Astrocyte of the hippocampus (primary cell): ENCODE results near the gene IL24.
"Not testable (repeated sequence)": the region's sequence is repeated elsewhere in the genome, so short reads cannot be mapped to it uniquely, and the experiment has no call there.

Source experiments
- DNase-seq: peaks from one replicate; pipeline ENCODE4 v3.0.0; 2011; ENCODE audit warnings: low read depth, low spot score

The IL24 gene

GRCh38 chr1:206897175-206897574 is at the start of gene IL24:
TSS of gene IL24 (plus strand) at chr1:206897443. CDS start at chr1:206897833, 390 bp downstream.
- no peak for DNase-seq

- no peak for DNase-seq
Measured at GRCh38 chr1:206847946-206848345, 49.3 kb upstream of the IL24 start.

- DNase-seq = no peak
Measured at GRCh38 chr1:206850401-206850800, 46.8 kb upstream of the IL24 start.

- DNase-seq = peak; percentile 4
Measured at GRCh38 chr1:206851341-206852010, 45.8 kb upstream of the IL24 start.

GRCh38 chr1:206852662-206853061 is 44.6 kb upstream of the IL24 start:
- DNase-seq = not testable (repeated sequence)

- not testable (repeated sequence) for DNase-seq
Measured at GRCh38 chr1:206853696-206854095, 43.5 kb upstream of the IL24 start.

- peak; percentile 9 for DNase-seq
Measured at GRCh38 chr1:206854401-206855129, 42.7 kb upstream of the IL24 start.

GRCh38 chr1:206855859-206856258 is 41.4 kb upstream of the IL24 start:
- no peak for DNase-seq

GRCh38 chr1:206856674-206857464 is 40.4 kb upstream of the IL24 start:
- no peak for DNase-seq

GRCh38 chr1:206859082-206859521 is 38.1 kb upstream of the IL24 start:
- no peak for DNase-seq

GRCh38 chr1:206860165-206860564 is 37.1 kb upstream of the IL24 start:
- no peak for DNase-seq

- DNase-seq = no peak
Measured at GRCh38 chr1:206863266-206863665, 34.0 kb upstream of the IL24 start.

- DNase-seq = peak; percentile 62
Measured at GRCh38 chr1:206864939-206865671, 32.1 kb upstream of the IL24 start, which contains the start of gene IL20. TSS of gene IL20 (plus strand) at chr1:206865623. CDS start at chr1:206865853, 230 bp downstream.

- no peak for DNase-seq
Measured at GRCh38 chr1:206866062-206866461, 31.2 kb upstream of the IL24 start.

- no peak for DNase-seq
Measured at GRCh38 chr1:206867239-206867638, 30.0 kb upstream of the IL24 start.

GRCh38 chr1:206867716-206868115 is 29.5 kb upstream of the IL24 start:
- DNase-seq = no peak

GRCh38 chr1:206868264-206868663 is 29.0 kb upstream of the IL24 start:
- no peak for DNase-seq

- no peak for DNase-seq
Measured at GRCh38 chr1:206872139-206872538, 25.1 kb upstream of the IL24 start.

- DNase-seq = no peak
Measured at GRCh38 chr1:206873603-206874188, 23.5 kb upstream of the IL24 start.

- DNase-seq = no peak
Measured at GRCh38 chr1:206875752-206876377, 21.4 kb upstream of the IL24 start.

GRCh38 chr1:206878456-206878855 is 18.8 kb upstream of the IL24 start:
- no peak for DNase-seq
